ENCODE results near the gene NNMT. TPM values are rescaled to one million over a fixed set of nuclear protein-coding genes. Genes with fewer than 3 reads are reported as not detected.
A peak's percentile ranks its signal among the peaks of the same experiment; 100 is the strongest.

The NNMT gene
- total and polyA plus RNA-seq, 2 donors (not counting 1 experiment from before 2014, with no cell fraction given): not detected

DNA sequence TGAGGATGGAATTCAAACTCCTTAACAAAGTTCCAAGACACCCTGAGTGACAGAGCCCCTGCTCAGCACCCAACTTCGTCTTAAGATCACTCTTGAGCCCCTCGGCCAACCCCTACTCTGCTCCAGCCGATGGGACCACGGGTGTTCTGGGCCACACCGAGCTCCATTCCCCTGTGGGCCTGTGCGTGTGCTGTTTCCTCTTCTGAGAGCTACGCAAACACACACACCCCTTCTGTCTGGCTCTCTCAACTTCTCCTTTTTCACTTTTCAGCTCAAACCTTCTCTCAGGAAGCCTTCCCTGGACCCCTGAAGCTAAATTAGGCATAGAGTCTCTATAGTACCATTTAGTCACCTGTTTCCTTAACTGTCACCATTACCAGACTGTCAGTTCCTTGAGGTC lies 37.5 kb upstream of the NNMT start:
- no peaks in the 10 kb centered on the region for H3K79me2 ChIP-seq (ENCODE audit: control insufficient read depth, insufficient read depth, low read length)
- TF ChIP-seq CTCF (IDR thresholded peaks at IDR 0.05): no peak
- H3K27ac Mint-ChIP-seq: peak overlapping the region; percentile 88
- no peaks in the 10 kb centered on the region for H3K36me3 ChIP-seq (replicated peaks in 1 of 2; ENCODE audit: control extremely low read depth in 1 of 2, control insufficient read depth in 1 of 2, extremely low read depth in 1 of 2, insufficient read depth in 2 of 2, low read length in 1 of 2)
- H2AFZ ChIP-seq (ENCODE audit: insufficient read depth, low read depth, low read length, poor library complexity, severe bottlenecking): peak overlapping the region; percentile 41
- peak; percentile 87 for DNase-seq
- peaks cover 32% of the 10 kb centered on the region for H3K4me1 Mint-ChIP-seq
- CTCF ChIA-PET: interaction anchor here (0.9 to 12.3 kb wide), 26 partner anchors 9 to 945 kb away, joined by 3 to 592 read pairs (median 16); partner anchors contain the start of genes HTR3B, TTC12 and ZBTB16
- H3K4me3 Mint-ChIP-seq: peak overlapping the region; percentile 56
- peak; percentile 89 for ATAC-seq (ENCODE audit: low read depth)
- H3K27me3 Mint-ChIP-seq: no peaks in the 10 kb centered on the region
- H4K20me1 ChIP-seq (ENCODE audit: control insufficient read depth, insufficient read depth, low read length, poor library complexity, severe bottlenecking): no peaks in the 10 kb centered on the region
- H3K9ac ChIP-seq (ENCODE audit: low read length): peak overlapping the region; percentile 6
- H3K27ac ChIP-seq (ENCODE audit: low read length in 2 of 2): peak overlapping the region; percentile 84 to 89
- POLR2A ChIA-PET: interaction anchor here (0.7 to 3.9 kb wide), 7 partner anchors 72 to 362 kb away, joined by 3 to 17 read pairs (median 4); no protein-coding TSS in a partner anchor
- intact Hi-C loops (cut with micrococcal nuclease): loop anchor here (2.0 kb wide), 2 partner anchors 72 to 198 kb away; no protein-coding TSS in a partner anchor
- no peaks in the 10 kb centered on the region for H3K9me3 ChIP-seq (ENCODE audit: control extremely low read depth in 1 of 3, control insufficient read depth in 2 of 3, insufficient read depth in 1 of 3, low read length in 2 of 3)
- peak overlapping the region in 1 of 5 experiments; percentile 8 for H3K4me3 ChIP-seq (ENCODE audit: control extremely low read depth in 1 of 5, extremely low read depth in 1 of 5, insufficient read depth in 1 of 5, low read depth in 2 of 5, low read length in 4 of 5)
- H3K27me3 ChIP-seq (replicated peaks in 1 of 4; ENCODE audit: control extremely low read depth in 1 of 4, control insufficient read depth in 3 of 4, insufficient read depth in 4 of 4, low read length in 3 of 4): peaks cover 0 to 3% (median 0%) of the 10 kb centered on the region in 4 experiments
- no peaks in the 10 kb centered on the region for H3K9me3 Mint-ChIP-seq (ENCODE audit: insufficient read depth)
- H3K4me2 ChIP-seq (replicated peaks; ENCODE audit: low read depth, low read length, poor library complexity, severe bottlenecking): peak overlapping the region; percentile 58
- WGBS (ENCODE audit: insufficient coverage): 2% methylated on average over 7 of the region's 7 CpGs
- peaks cover 30 to 34% of the 10 kb centered on the region in 2 donors for H3K4me1 ChIP-seq (ENCODE audit: control insufficient read depth in 2 of 2, insufficient read depth in 2 of 2, low read length in 2 of 2)

GRCh38 chr11:114259124-114259526 lies 37.1 kb upstream of the NNMT start:
- no peaks in the 10 kb centered on the region for H3K9me3 Mint-ChIP-seq (ENCODE audit: insufficient read depth)
- ChIA-PET CTCF (interaction anchor here (0.9 to 12.3 kb wide), 26 partner anchors 10 to 946 kb away, joined by 3 to 592 read pairs (median 16); partner anchors contain the start of genes HTR3B, TTC12 and ZBTB16), POLR2A (interaction anchor here (0.7 to 3.9 kb wide), 8 partner anchors 72 to 363 kb away, joined by 3 to 17 read pairs (median 4); no protein-coding TSS in a partner anchor)
- TF ChIP-seq EZH2 (IDR thresholded peaks at IDR 0.05; ENCODE audit: borderline replicate concordance, insufficient read depth, low read depth, low read length, poor library complexity, severe bottlenecking) (no peak), CTCF (IDR thresholded peaks at IDR 0.05) (no peak)
- H3K4me3 ChIP-seq (ENCODE audit: control extremely low read depth in 1 of 5, extremely low read depth in 1 of 5, insufficient read depth in 1 of 5, low read depth in 2 of 5, low read length in 4 of 5): peak overlapping the region in 1 of 5 experiments; percentile 8
- H3K9me3 ChIP-seq (ENCODE audit: control extremely low read depth in 1 of 3, control insufficient read depth in 2 of 3, insufficient read depth in 1 of 3, low read length in 2 of 3): no peaks in the 10 kb centered on the region
- no peaks in the 10 kb centered on the region for H4K20me1 ChIP-seq (ENCODE audit: control insufficient read depth, insufficient read depth, low read length, poor library complexity, severe bottlenecking)
- H3K79me2 ChIP-seq (ENCODE audit: control insufficient read depth, insufficient read depth, low read length): no peaks in the 10 kb centered on the region
- H3K4me1 ChIP-seq (ENCODE audit: control insufficient read depth in 2 of 2, insufficient read depth in 2 of 2, low read length in 2 of 2): peaks cover 30 to 34% of the 10 kb centered on the region in 2 donors
- H3K27me3 Mint-ChIP-seq: no peaks in the 10 kb centered on the region
- peak overlapping the region; percentile 88 for H3K27ac Mint-ChIP-seq
- DNase-seq: peak; percentile 82
- peak; percentile 24 for ATAC-seq (ENCODE audit: low read depth)
- peak overlapping the region; percentile 56 for H3K4me3 Mint-ChIP-seq
- peak overlapping the region; percentile 58 for H3K4me2 ChIP-seq (replicated peaks; ENCODE audit: low read depth, low read length, poor library complexity, severe bottlenecking)
- H3K9ac ChIP-seq (ENCODE audit: low read length): peak overlapping the region; percentile 6
- WGBS (ENCODE audit: insufficient coverage): 21% methylated on average over 10 of the region's 10 CpGs
- intact Hi-C loops (cut with micrococcal nuclease): loop anchor here (2.0 kb wide), 2 partner anchors 72 to 198 kb away; no protein-coding TSS in a partner anchor
- peaks cover 32% of the 10 kb centered on the region for H3K4me1 Mint-ChIP-seq
- H3K27ac ChIP-seq (ENCODE audit: low read length in 2 of 2): peak overlapping the region; percentile 84 to 89
- no peaks in the 10 kb centered on the region for H3K36me3 ChIP-seq (replicated peaks in 1 of 2; ENCODE audit: control extremely low read depth in 1 of 2, control insufficient read depth in 1 of 2, extremely low read depth in 1 of 2, insufficient read depth in 2 of 2, low read length in 1 of 2)
- H2AFZ ChIP-seq (ENCODE audit: insufficient read depth, low read depth, low read length, poor library complexity, severe bottlenecking): peak overlapping the region; percentile 41
- H3K27me3 ChIP-seq (replicated peaks in 1 of 4; ENCODE audit: control extremely low read depth in 1 of 4, control insufficient read depth in 3 of 4, insufficient read depth in 4 of 4, low read length in 3 of 4): peaks cover 0 to 3% (median 0%) of the 10 kb centered on the region in 4 experiments

All from B cell (primary cell).